K562 (cell line): Measurements from ENCODE around the gene PDE6C. TPM values are rescaled to one million over a fixed set of nuclear protein-coding genes. Genes with fewer than 3 reads are reported as not detected.
"Not testable (repeated sequence)": the region's sequence is repeated elsewhere in the genome, so short reads cannot be mapped to it uniquely, and the experiment has no call there.

Source experiments
- ATAC-seq: fragments of 200-7000 bp; cut with Tn5 transposase; 3 replicates; pipeline ENCODE4 v1.9.1; 2020; ENCODE audit warnings: moderate library complexity
- BruUV-seq: library from RNA; stranded (reverse); fragments of 400-500 nt; replicated peaks from 2 replicates; lab custom pipeline; 2021; lab: Mats Ljungman, UMichigan
- CTCF ChIA-PET: fragments of 300-600 bp; formaldehyde crosslinking; extraction: SDS; loops from one replicate; lab custom pipeline; 2021; ENCODE audit warnings: low intra/inter-chr PET ratio; lab: Yijun Ruan, JAX
- POLR2A ChIA-PET: fragments of 300-600, 350-650 bp; sonication (Branson Sonifier 250); formaldehyde crosslinking; extraction: SDS; loops from one replicate; lab custom pipeline; 2021; ENCODE audit warnings: antibody characterized with exemption, inconsistent platforms; lab: Yijun Ruan, JAX
- DNase-seq, 4 experiments: peaks; one replicate each; pipeline versions ENCODE4 v3.0.0 to v3.0.0-alpha.2; 2011 to 2018; ENCODE audit warnings: low spot score in 3 of 4, mixed read lengths in 3 of 4; ENCODE audit errors: extremely low read depth in 1 of 4
- FAIRE-seq: peaks from 2 replicates; lab custom pipeline; 2011; peaks lifted over from hg19 to GRCh38; lab: Jason Lieb, UNC
- H2AFZ ChIP-seq: 2 replicates; pipeline ENCODE4 v1.6.0; 2011; ENCODE audit warnings: low read depth, low read length, control low read depth, inconsistent platforms
- H3K27ac ChIP-seq: fragments of 200-600 bp; 3 replicates; pipeline ENCODE4 v1.8.0; 2011; ENCODE audit warnings: low read depth, mild to moderate bottlenecking, control low read depth, inconsistent platforms, low read length, moderate library complexity, mixed read lengths; ENCODE audit errors: extremely low read depth
- H3K27me3 ChIP-seq, 2 experiments: fragments of 300-600 bp in 1 of 2; 2 replicates in 1 of 2; 3 replicates in 1 of 2; pipeline versions ENCODE4 v1.6.0 to v1.8.0; 2011; ENCODE audit warnings: inconsistent platforms in 2 of 2, low read length in 2 of 2, mild to moderate bottlenecking in 1 of 2, mixed read lengths in 1 of 2, moderate library complexity in 1 of 2; ENCODE audit not compliant: control insufficient read depth in 2 of 2, insufficient read depth in 2 of 2
- H3K36me3 ChIP-seq: fragments of 300-600 bp; 3 replicates; pipeline ENCODE4 v1.8.0; 2011; ENCODE audit warnings: mild to moderate bottlenecking, low read length, inconsistent platforms; ENCODE audit not compliant: control insufficient read depth, insufficient read depth
- H3K4me1 ChIP-seq, 2 experiments: fragments of 200-600 bp in 1 of 2; replicated peaks in 1 of 2; 2 replicates in 1 of 2; 3 replicates in 1 of 2; pipeline versions ENCODE4 v1.5.1 to v1.8.0; 2011; ENCODE audit warnings: inconsistent platforms in 2 of 2, low read length in 2 of 2, mild to moderate bottlenecking in 1 of 2, mixed read lengths in 1 of 2, moderate library complexity in 1 of 2; ENCODE audit not compliant: control insufficient read depth in 2 of 2, insufficient read depth in 2 of 2
- H3K4me2 ChIP-seq: 2 replicates; pipeline ENCODE4 v1.6.1; 2011; ENCODE audit warnings: low read length, control low read depth, inconsistent platforms, mixed read lengths; ENCODE audit not compliant: insufficient read depth
- H3K4me3 ChIP-seq: fragments of 200-600 bp; sonication (generic), shearing (Covaris generic); 2 replicates; pipeline ENCODE4 v1.5.1; 2016; ENCODE audit warnings: control low read depth, inconsistent platforms
- H3K79me2 ChIP-seq: fragments of 200-600 bp; 3 replicates; pipeline ENCODE4 v1.8.0; 2011; ENCODE audit warnings: low read length, inconsistent platforms; ENCODE audit not compliant: control insufficient read depth, insufficient read depth
- H3K9ac ChIP-seq, 2 experiments: 2 replicates each; pipeline versions ENCODE4 v1.6.0 to v1.6.1; 2011; ENCODE audit warnings: low read depth in 2 of 2, low read length in 2 of 2, control low read depth in 1 of 2, inconsistent platforms in 1 of 2, mild to moderate bottlenecking in 1 of 2, mixed read lengths in 1 of 2; ENCODE audit not compliant: insufficient read depth in 1 of 2
- H3K9me1 ChIP-seq: one replicate; pipeline ENCODE4 v1.6.0; 2011; ENCODE audit warnings: inconsistent platforms, mild to moderate bottlenecking, low read length, moderate library complexity; ENCODE audit not compliant: control insufficient read depth, insufficient read depth
- H3K9me3 ChIP-seq: replicated peaks from 2 replicates; pipeline ENCODE4 v1.5.1; 2011; ENCODE audit warnings: low read depth, low read length, inconsistent platforms; ENCODE audit not compliant: control insufficient read depth, insufficient read depth
- H4K20me1 ChIP-seq: replicated peaks from 2 replicates; pipeline ENCODE4 v1.6.1; 2011; ENCODE audit warnings: low read length, inconsistent platforms, mixed read lengths; ENCODE audit not compliant: control insufficient read depth, insufficient read depth
- ID3 ChIP-seq, 2 experiments: fragments of 250-450 bp in 1 of 2; fragments of 450-650 bp in 1 of 2; sonication (Bioruptor Pico) in 1 of 2; IDR thresholded peaks; 2 replicates each; pipeline versions ENCODE4 v1.6.1 to v1.8.0; 2016 to 2021; ENCODE audit warnings: mild to moderate bottlenecking in 2 of 2, moderate library complexity in 2 of 2, missing compliant biosample characterization in 1 of 2, missing genetic modification characterization in 1 of 2
- KAT8 ChIP-seq: fragments of 450-650 bp; IDR thresholded peaks from 2 replicates; pipeline ENCODE4 v1.6.1; 2016; ENCODE audit warnings: low read depth, mild to moderate bottlenecking
- LARP7 ChIP-seq: fragments of 450-650 bp; IDR thresholded peaks from 2 replicates; pipeline ENCODE4 v1.6.1; 2016
- RERE ChIP-seq: sonication (generic); formaldehyde crosslinking; IDR thresholded peaks from 2 replicates; pipeline ENCODE4 v1.8.0; 2023; ENCODE audit warnings: missing genetic modification reagents, mild to moderate bottlenecking, borderline replicate concordance
- ZNF197 ChIP-seq: fragments of 200-800 bp; sonication (Bioruptor generic); IDR thresholded peaks from 2 replicates; pipeline ENCODE4 v1.6.1; 2016; ENCODE audit warnings: low read depth, missing genetic modification characterization, missing compliant biosample characterization
- ZNF586 ChIP-seq: fragments of 450-650 bp; formaldehyde crosslinking; conservative IDR thresholded peaks from 2 replicates; pipeline ENCODE4 v1.4.0; 2020; ENCODE audit warnings: mild to moderate bottlenecking, moderate library complexity
- ZNF76 ChIP-seq: fragments of 250-450 bp; sonication (Bioruptor Pico); IDR thresholded peaks from 2 replicates; pipeline ENCODE4 v1.4.0; 2020; ENCODE audit warnings: mild to moderate bottlenecking, moderate library complexity, borderline replicate concordance
- WGBS: fragments of 100-300 bp; shearing (Covaris generic); methylation state at CpG from one replicate; pipeline ENCODE4 v1.1.6; 2016; ENCODE audit warnings: low coverage, mixed read lengths; ENCODE audit not compliant: insufficient coverage; ENCODE audit errors: missing lambda C conversion rate; 5-methylcytosine and 5-hydroxymethylcytosine counted together
- in situ Hi-C: fragments of 300-500 bp; cut with MboI; formaldehyde crosslinking; loops from 4 replicates; pipeline ENCODE4 v1.15.0; 2018; ENCODE audit warnings: inconsistent platforms, mixed read lengths
- intact Hi-C: fragments of 100-400 bp; cut with micrococcal nuclease; formaldehyde crosslinking; loops from 2 replicates; pipeline ENCODE4 v1.14.2; 2022
- polyA plus RNA-seq, 8 experiments: library from polyadenylated mRNA; depleted of rRNA in 4 of 8; stranded (reverse) in 5 of 8; unstranded in 3 of 8; fragments of >200 nt; fragmentation: Nextera tagmentation in 2 of 8; fragmentation: Illumina TruSeq in 1 of 8; extraction: Ambion mirVana in 2 of 8; extraction: Trizol in 1 of 8; gene quantifications; 2 replicates each; pipeline versions ENCODE4 v1.2.1 to v1.2.3, GENCODE V29; 2011 to 2014; ENCODE audit warnings: inconsistent platforms in 1 of 8, missing spikeins in 1 of 8
- total RNA-seq, 7 experiments: library from RNA; depleted of rRNA in 6 of 7; stranded (reverse); fragments of >200 nt in 6 of 7; fragmentation: Illumina TruSeq in 2 of 7; extraction: Trizol in 2 of 7; gene quantifications; 2 replicates each; pipeline versions ENCODE4 v1.2.1 to v1.2.3, GENCODE V29; 2011 to 2021; ENCODE audit warnings: low replicate concordance in 1 of 7

PDE6C gene
- total and polyA plus RNA-seq, 9 of the 15 experiments (the other 6 are each of a cell fraction or from before 2014, with no cell fraction given) = not detected

- peaks cover 29% of the 10 kb centered on the region; the same call in 1 of the 3 replicates for H3K36me3 ChIP-seq
- no peak overlapping the region for H3K4me3 ChIP-seq
- H3K9me1 ChIP-seq = no peaks in the 10 kb centered on the region
- H4K20me1 ChIP-seq = no peaks in the 10 kb centered on the region
- no peak for TF ChIP-seq ZNF76
- TF ChIP-seq ZNF586 (CRISPR knock-in tag) = no peak
- TF ChIP-seq ID3 (CRISPR knock-in tag; IDR thresholded peaks at IDR 0.05) = no peak
- TF ChIP-seq ID3 (tag; IDR thresholded peaks at IDR 0.05) = no peak
- no peak for TF ChIP-seq LARP7
- no peak for TF ChIP-seq RERE (CRISPR knock-in tag)
- TF ChIP-seq ZNF197 (CRISPR knock-in tag) = no peak
- TF ChIP-seq KAT8 = no peak
- no peak overlapping the region for H3K27ac ChIP-seq
- no peaks in the 10 kb centered on the region for H3K4me1 ChIP-seq
- H3K9me3 ChIP-seq = no peaks in the 10 kb centered on the region
- no peak for FAIRE-seq
- no TSS peak for BruUV-seq
- CTCF ChIA-PET = no interaction called here
- no peak overlapping the region for H3K9ac ChIP-seq
- in situ Hi-C loops (no loop called here), intact Hi-C loops (no loop called here)
- no peak overlapping the region for H3K4me2 ChIP-seq
- 96% methylated on average over 2 of the region's 2 CpGs for WGBS
- POLR2A ChIA-PET = no interaction called here
- no peaks in the 10 kb centered on the region for H3K79me2 ChIP-seq
- no peak overlapping the region for H2AFZ ChIP-seq
- no peaks in the 10 kb centered on the region for H3K27me3 ChIP-seq
- DNase-seq = no peak
- ATAC-seq = no peak
Measured at GRCh38 chr10:93695740-93696139, 83.4 kb downstream of the PDE6C start.

DNA sequence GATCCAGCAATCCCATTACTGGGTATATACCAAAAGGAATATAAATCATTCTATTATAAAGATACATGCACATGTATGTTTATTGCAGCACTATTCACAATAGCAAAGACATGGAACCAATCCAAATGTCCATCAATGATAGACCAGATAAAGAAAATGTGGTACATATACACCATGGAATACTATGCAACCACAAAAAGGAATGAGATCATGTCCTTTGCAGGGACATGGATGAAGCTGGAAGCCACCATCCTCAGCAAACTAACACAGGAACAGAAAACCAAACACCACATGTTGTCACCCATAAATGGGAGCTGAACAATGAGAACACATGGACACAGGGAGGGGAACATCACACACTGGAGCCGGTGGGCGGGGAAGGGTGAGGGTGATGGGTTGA lies 84.2 kb downstream of the PDE6C start:
- DNase-seq, H3K27ac ChIP-seq, H3K4me1 ChIP-seq, H3K9ac ChIP-seq, BruUV-seq, POLR2A ChIA-PET, ATAC-seq, H3K9me3 ChIP-seq, H3K27me3 ChIP-seq, H4K20me1 ChIP-seq, FAIRE-seq, in situ Hi-C loops, H2AFZ ChIP-seq, intact Hi-C loops, H3K4me3 ChIP-seq, H3K4me2 ChIP-seq, CTCF ChIA-PET, H3K9me1 ChIP-seq, H3K79me2 ChIP-seq: not testable (repeated sequence)
- WGBS = 100% methylated on average over 1 of the region's 2 CpGs
- H3K36me3 ChIP-seq = peaks cover 26% of the 10 kb centered on the region; the same call in 1 of the 3 replicates
